Nephron progenitor cell (in vitro differentiated cells): ENCODE results near the gene SORL1.

Source experiments
- DNase-seq: peaks from one replicate; pipeline ENCODE4 v3.0.0; 2021
- H3K27ac Mint-ChIP-seq: 2 replicates; pipeline ENCODE4 v1.8.0; 2021; ENCODE audit warnings: mild to moderate bottlenecking, moderate library complexity, mixed read lengths
- H3K27me3 Mint-ChIP-seq: 2 replicates; pipeline ENCODE4 v1.8.0; 2021; ENCODE audit warnings: mild to moderate bottlenecking, low read depth, mixed read lengths; ENCODE audit not compliant: poor library complexity
- H3K36me3 Mint-ChIP-seq: 2 replicates; pipeline ENCODE4 v1.8.0; 2021; ENCODE audit warnings: low read depth, mixed read lengths
- H3K4me1 Mint-ChIP-seq: 2 replicates; pipeline ENCODE4 v1.8.0; 2021; ENCODE audit warnings: mixed read lengths
- H3K4me3 Mint-ChIP-seq: 2 replicates; pipeline ENCODE4 v1.8.0; 2021; ENCODE audit warnings: mild to moderate bottlenecking, moderate library complexity, mixed read lengths
- H3K9me3 Mint-ChIP-seq: 2 replicates; pipeline ENCODE4 v1.8.0; 2021; ENCODE audit warnings: mild to moderate bottlenecking, moderate library complexity, mixed read lengths
- CTCF ChIP-seq: fragments of 200-600 bp; sonication (generic); IDR thresholded peaks from 2 replicates; pipeline ENCODE4 v1.5.0; 2021; ENCODE audit warnings: antibody characterized with exemption

SORL1 gene

GRCh38 chr11:121417607-121418006 lies 34.5 kb upstream of the SORL1 start:
- Mint-ChIP-seq H3K4me1 (no peaks in the 10 kb centered on the region), H3K36me3 (no peaks in the 10 kb centered on the region), H3K27me3 (peaks cover 3% of the 10 kb centered on the region), H3K27ac (no peak overlapping the region), H3K9me3 (no peaks in the 10 kb centered on the region), H3K4me3 (no peak overlapping the region)
- TF ChIP-seq CTCF, result no peak
- no peak for DNase-seq

DNA sequence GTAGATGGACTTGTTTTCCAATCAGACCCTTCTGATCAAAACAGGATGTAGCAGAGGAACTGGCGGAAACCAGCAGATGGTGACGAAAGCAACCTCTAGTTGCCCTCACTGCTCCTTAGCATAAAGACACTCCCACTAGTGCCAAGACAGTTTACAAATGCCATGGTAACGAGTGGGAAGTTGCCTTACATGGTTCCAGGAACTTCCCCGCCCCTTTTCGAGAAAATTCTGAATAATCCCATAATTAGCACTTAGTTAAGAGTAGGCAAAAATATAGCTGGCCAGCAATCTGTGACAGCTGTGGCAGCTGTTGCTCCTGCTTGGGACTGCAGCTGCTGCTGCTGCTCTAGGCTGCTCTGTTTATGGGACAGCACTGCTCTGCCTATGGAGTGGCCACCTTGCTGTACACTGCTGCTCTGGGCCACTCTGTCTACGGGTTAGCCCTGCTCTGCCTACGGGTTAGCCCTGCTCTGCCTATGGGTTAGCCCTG lies 33.4 kb upstream of the SORL1 start:
- no peak for DNase-seq
- no peak for TF ChIP-seq CTCF
- Mint-ChIP-seq H3K27me3 (peaks cover 3% of the 10 kb centered on the region), H3K4me3 (no peak overlapping the region), H3K27ac (no peak overlapping the region), H3K4me1 (no peaks in the 10 kb centered on the region), H3K36me3 (no peaks in the 10 kb centered on the region), H3K9me3 (no peaks in the 10 kb centered on the region)

GRCh38 chr11:121419836-121420235 lies 32.3 kb upstream of the SORL1 start:
- Mint-ChIP-seq H3K9me3 (peaks cover 4% of the 10 kb centered on the region), H3K27ac (no peak overlapping the region), H3K27me3 (peaks cover 6% of the 10 kb centered on the region), H3K36me3 (no peaks in the 10 kb centered on the region), H3K4me1 (no peaks in the 10 kb centered on the region), H3K4me3 (no peak overlapping the region)
- DNase-seq, result no peak
- no peak for TF ChIP-seq CTCF

GRCh38 chr11:121420398-121420797 lies 31.7 kb upstream of the SORL1 start:
- Mint-ChIP-seq H3K27me3 (peaks cover 6% of the 10 kb centered on the region), H3K9me3 (peaks cover 4% of the 10 kb centered on the region), H3K36me3 (no peaks in the 10 kb centered on the region), H3K4me3 (no peak overlapping the region), H3K27ac (no peak overlapping the region), H3K4me1 (no peaks in the 10 kb centered on the region)
- TF ChIP-seq CTCF, result no peak
- no peak for DNase-seq

- no peak overlapping the region for H3K4me3 Mint-ChIP-seq
- no peak for DNase-seq
- peaks cover 7% of the 10 kb centered on the region for H3K9me3 Mint-ChIP-seq
- peaks cover 14% of the 10 kb centered on the region for H3K27me3 Mint-ChIP-seq
- H3K36me3 Mint-ChIP-seq, result no peaks in the 10 kb centered on the region
- TF ChIP-seq CTCF, result no peak
- H3K27ac Mint-ChIP-seq, result no peak overlapping the region
- peaks cover 1% of the 10 kb centered on the region for H3K4me1 Mint-ChIP-seq
These were observed 30.8 kb upstream of the SORL1 start for GRCh38 chr11:121421149-121421901.

- no peak overlapping the region for H3K27ac Mint-ChIP-seq
- peaks cover 22% of the 10 kb centered on the region for H3K27me3 Mint-ChIP-seq
- H3K36me3 Mint-ChIP-seq, result no peaks in the 10 kb centered on the region
These were observed 29.4 kb upstream of the SORL1 start for GRCh38 chr11:121422675-121423074.

More at GRCh38 chr11:121422675-121423074, 29.4 kb upstream of the SORL1 start:
- H3K4me3 Mint-ChIP-seq, result no peak overlapping the region
- H3K9me3 Mint-ChIP-seq, result peaks cover 7% of the 10 kb centered on the region
- TF ChIP-seq CTCF, result no peak
- no peak for DNase-seq
- peaks cover 9% of the 10 kb centered on the region for H3K4me1 Mint-ChIP-seq
